HG02852 (cell line): ENCODE measurements around the gene AKAP7.
"Not testable (repeated sequence)": the region's sequence is repeated elsewhere in the genome, so short reads cannot be mapped to it uniquely, and the experiment has no call there.

Experiments used
- ATAC-seq: cut with Tn5 transposase; IDR thresholded peaks from one replicate; pipeline ENCODE4 v1.9.1; 2021; ENCODE audit warnings: mild to moderate bottlenecking, moderate library complexity; ENCODE audit not compliant: unreplicated experiment

AKAP7 gene

DNA sequence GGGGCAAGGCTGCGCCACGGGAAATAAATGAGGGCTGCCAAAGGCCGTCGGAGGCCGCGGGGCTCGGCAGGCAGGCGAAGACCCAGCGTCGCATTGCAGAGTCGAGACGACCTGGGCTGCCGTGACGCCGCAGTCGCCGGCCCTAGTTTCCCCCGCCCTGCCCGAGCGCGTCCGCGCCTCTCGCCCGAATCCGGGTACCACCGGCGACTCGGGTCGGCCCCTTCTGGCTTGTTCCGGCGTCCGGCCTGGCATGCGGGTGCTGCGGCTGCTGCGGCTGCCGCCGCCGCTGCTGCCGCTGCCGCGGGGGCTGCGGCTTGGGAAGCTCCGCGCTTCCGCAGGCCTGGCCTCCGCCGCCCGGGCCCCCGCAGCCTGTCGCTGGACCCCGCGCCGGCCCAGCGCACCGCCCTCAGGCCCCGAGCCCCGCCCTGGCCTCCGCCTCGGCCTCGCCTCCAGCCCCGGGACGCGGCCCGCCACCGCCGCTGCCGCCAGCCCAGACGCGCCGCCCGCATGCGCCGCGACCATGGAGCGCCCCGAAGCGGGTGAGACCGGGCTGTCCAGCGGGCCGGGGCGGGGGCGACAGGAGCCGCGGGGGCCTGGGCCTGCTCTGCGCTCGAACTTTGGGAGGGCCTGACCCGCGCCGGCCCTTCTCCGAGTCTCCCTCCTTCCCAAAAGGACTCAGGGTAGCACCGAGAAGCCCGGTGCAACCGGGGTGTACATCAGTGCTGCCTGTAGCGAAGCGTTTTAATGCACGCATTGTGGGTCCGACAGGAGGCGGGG is at the start of gene AKAP7:
Gene AKAP7 (plus strand): TSS at position 224 of the 777 bp plus-strand sequence. CDS start 297 bp downstream, at position 521.
- peak; percentile 82 for ATAC-seq

GRCh38 chr6:131090339-131090738 is 44.9 kb upstream of the AKAP7 start:
- ATAC-seq = not testable (repeated sequence)

GRCh38 chr6:131091944-131092343 is 43.3 kb upstream of the AKAP7 start:
- not testable (repeated sequence) for ATAC-seq

- ATAC-seq = no peak
Measured at GRCh38 chr6:131093334-131093733, 41.9 kb upstream of the AKAP7 start.

GRCh38 chr6:131096786-131097185 is 38.5 kb upstream of the AKAP7 start:
- no peak for ATAC-seq

DNA sequence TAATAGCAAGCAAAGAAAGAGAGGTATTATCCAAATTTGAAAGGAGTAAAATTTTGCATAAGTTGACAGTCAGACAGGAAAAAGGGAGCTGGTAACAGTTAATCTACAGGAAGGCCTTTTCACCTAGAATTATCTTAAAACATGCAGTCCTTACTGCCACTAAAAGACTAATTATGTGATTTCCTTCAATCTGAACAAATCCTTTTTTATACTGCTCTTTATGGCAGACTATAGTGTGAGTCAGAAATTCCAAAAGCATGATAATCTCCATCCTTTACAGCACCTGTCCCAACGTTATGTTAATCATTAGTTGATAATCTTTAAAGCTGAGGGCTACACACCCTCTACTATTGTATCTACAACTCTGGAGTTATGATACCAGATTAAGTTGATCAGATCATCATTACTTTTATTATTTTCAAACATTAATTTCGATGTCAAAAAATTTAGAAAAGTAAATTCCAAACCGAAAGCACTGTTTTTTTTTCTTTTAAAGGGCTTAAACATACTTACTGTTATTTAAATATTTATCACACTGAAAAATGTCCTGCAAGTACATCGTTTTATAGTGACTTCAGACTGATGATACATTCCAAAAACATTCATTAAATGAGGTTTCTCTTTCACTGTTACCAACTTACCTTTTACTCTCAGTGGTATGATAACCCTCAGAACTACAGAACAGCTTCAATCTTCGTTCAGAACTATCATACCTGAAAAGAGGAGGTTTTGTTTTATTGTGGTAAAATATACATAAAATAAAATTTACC is 33.2 kb upstream of the AKAP7 start:
- ATAC-seq = no peak

DNA sequence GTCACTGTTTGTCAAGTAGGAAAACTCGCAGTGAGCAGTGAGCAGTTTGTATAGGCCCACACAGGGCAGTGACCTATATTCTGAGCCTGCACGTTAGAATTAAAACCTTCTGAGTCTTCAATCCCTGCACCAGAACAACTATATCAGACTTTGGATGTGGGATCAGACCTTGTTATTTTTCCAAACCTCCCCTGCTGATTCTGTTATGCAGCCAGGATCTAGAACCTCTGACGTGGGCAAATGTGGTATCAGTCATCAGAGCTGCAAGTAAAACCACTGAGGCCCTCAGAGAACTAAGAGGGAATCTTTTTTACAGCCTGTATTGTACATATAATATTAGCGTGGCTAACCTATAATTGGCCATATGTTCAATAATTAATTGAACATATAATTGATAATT is 32.0 kb upstream of the AKAP7 start:
- no peak for ATAC-seq

DNA sequence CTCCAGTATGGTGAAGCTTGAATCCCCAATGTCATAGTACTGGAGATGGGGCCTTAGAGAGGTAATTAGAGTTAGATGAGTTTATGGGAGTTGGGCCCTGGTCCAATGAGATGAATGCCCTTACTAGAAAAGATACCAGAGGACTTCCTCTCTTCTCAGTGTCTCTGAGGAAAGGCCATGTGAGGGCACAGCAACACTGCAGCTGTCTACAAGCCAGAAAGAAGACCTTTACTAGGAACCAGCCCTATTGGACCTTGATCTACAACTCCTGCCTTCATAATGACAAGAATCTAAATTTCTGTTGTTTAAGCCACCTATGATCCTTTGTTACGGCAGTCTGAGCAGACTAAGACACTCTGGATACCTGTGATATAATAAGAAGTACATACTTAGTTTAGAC is 31.4 kb upstream of the AKAP7 start:
- no peak for ATAC-seq

DNA sequence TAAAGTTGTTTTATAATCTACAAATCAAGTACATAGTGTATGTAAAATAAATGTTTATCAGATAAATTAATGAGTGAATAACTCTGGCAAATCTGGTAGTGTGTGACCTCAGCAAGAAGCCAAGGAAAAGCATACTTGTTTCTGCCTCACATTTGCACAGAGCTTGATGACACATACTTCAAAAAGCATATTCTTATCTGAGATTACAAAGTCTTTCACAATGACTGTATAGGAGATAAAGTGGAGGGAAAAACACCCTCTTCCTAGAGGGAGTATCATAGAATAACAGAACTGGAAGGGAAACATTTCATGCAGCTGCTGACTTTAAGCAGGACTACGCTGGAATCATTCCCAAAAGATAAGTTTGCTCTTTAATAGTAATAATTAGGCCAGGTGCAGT is 28.1 kb upstream of the AKAP7 start:
- peak; percentile 44 for ATAC-seq

DNA sequence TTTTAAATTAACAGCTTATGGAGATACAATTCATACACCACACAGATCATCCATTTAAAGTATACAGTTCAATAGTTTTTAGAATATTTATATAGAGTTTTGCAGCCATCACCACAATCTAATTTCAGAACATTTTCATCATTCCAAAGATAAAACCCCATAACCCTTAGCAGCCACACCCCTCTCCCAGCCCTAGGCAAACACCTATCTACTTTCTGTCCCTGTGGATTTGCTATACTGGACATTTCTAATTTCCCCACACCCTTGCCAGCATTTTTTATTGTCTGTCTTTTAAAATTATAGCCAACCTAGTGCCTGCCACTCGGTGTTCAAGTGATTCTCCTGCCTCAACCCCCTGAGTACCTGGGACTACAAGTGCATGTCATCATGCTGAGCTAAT is 23.0 kb upstream of the AKAP7 start:
- ATAC-seq = no peak

GRCh38 chr6:131115651-131116050 is 19.6 kb upstream of the AKAP7 start:
- no peak for ATAC-seq

GRCh38 chr6:131116321-131116720 is 18.9 kb upstream of the AKAP7 start:
- ATAC-seq = no peak

- ATAC-seq = no peak
Measured at GRCh38 chr6:131116755-131117360, 18.4 kb upstream of the AKAP7 start.

DNA sequence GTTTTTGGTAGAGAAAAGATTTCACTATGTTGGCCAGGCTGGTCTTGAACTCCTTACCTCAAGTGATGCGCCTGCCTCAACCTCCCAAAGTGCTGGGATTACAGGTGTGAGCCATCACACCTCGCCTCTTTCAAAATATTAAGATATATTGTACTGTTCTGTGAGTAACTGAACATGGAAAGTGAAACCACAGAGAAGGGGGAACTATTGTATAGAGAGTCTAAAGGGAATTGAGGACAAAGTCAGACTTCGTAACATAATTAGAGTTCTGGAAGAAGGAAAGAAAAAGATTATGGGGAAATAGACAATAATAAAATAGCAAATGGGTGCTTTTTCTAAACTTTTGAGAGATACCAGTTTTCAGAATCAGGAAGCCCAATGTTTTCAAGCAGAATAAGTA is 17.4 kb upstream of the AKAP7 start:
- ATAC-seq = no peak

DNA sequence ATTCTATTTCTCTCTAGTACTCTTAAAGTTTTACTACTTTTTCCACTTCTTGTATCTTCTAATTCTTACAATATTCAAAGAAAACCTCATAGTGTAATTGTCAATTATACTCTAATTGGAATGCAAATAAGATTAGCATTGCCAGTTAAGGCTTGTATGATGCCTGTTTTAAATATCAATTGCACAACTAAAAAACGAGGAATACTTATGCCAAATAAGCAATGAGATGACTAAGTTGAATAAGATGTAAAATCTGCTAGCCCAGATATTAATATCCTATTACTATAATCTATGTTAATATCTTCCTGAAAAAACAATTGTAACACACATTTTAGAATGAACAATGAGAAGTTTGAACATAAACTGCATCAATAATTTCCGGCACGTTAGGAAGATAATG is 13.3 kb upstream of the AKAP7 start:
- no peak for ATAC-seq

DNA sequence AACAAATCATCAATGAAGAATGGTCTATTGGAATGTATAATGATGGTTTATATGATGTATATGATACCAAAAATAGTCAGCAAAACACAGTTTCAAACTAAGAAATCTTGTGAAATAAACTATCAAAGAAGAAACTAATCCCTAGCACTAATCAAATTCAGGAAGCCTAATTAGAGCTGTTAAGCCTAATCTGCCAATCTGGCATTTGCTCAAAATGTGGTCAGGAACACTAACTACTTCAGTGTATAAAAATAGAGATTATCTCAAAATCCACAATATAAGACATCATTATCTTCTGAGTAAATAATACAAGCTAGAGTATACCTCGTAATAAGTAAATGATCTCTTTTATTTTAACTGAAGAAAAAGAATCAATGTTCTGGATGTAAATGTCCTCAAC is 12.8 kb upstream of the AKAP7 start:
- no peak for ATAC-seq

- ATAC-seq = no peak
Measured at GRCh38 chr6:131124336-131125071, 10.8 kb upstream of the AKAP7 start.

DNA sequence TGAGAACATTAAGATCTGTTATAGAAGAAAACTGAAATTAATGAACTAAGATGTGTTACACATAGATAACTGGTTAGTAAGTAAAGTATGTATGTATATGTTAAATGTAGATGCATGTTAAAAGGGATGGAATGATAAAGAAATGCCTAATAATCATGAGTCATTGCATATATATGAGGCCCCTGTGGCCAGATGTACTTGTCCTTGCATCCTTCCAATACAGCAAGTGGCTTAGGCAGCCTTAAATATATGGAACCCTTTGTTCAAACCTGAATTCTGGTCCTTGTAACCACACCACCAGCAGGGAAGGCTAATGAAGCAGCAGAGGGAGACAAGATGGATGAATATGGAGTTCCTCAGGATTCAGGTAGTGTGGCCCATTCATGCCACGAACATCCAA is 9.8 kb upstream of the AKAP7 start:
- no peak for ATAC-seq

DNA sequence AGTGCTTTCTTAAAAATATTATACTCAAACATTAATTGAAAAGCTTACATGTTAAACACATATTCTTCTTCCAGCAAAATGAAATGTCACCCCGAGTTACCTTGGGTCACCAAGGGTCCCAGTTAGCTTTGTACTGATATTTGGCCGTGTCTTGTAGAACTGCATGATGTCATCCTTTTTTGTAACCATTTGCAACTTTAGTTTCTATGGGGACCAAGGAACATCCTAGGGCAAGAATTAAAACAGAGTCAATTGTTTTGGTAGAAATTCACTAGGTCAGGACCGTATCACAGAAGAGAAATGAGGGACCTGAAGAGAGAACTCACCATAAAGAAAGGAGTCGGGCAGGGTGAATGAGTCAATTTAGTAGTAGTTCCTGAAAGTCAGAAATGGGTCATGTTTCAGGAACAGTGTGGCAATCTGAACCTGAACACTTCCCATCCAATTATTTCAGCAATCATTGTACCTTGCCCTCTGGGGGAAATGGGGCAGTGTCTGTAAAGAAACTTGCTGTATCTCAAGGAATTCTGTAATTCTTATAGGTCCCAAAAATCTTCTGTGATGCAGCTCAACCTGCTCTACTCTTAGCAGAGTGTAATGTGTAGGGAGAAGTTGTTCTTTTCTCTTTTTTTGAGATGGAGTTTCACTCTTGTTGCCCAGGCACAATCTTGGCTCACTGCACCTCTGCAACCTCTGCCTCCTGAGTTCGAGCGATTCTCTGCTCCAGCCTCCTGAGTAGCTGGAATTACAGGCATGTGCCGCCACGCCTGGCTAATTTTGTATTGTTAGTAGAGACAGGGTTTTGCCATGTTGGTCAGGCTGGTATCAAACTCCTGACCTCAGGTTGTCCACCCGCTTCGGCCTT is 5.3 kb upstream of the AKAP7 start:
- ATAC-seq = no peak

GRCh38 chr6:131130554-131130940 is 4.7 kb upstream of the AKAP7 start:
- no peak for ATAC-seq
